Measurements from ENCODE around the gene TMEM272. TPM values are rescaled to one million over a fixed set of nuclear protein-coding genes. Genes with fewer than 3 reads are reported as not detected.

Gene TMEM272
- total RNA-seq, 2 experiments from 2014 or later = 1.00 to 1.9 TPM

- Mint-ChIP-seq H3K4me1 (peaks cover 5% of the 10 kb centered on the region), H3K27ac (no peak overlapping the region), H3K27me3 (peaks cover 20% of the 10 kb centered on the region), H3K9me3 (no peaks in the 10 kb centered on the region), H3K36me3 (no peaks in the 10 kb centered on the region), H3K4me3 (no peak overlapping the region)
- POLR2A ChIA-PET = no interaction called here
- ATAC-seq (ENCODE audit: low read depth) = no peak
- no peak for DNase-seq
These were observed 24.9 kb upstream of the TMEM272 start for GRCh38 chr13:51869916-51870315.

DNA sequence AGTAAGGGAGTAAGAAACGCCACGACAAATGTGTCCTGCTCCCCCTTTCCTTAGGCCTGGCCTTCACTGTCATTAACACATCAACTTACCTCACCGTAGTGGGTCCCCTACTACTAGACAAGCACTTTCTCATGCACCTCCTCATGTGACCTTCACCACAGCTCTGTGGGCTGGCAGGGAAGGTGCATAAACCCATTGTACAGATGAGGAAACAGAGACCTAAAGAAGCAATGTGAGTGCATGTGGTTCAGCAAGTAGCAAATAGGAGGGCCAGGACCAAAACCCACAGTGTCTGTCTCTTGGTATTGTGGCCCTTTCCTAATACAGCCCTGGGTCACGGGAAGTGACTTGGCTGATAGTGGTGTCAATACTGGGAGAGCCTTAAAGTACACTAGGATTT is 22.1 kb upstream of the TMEM272 start:
- DNase-seq (no peak), ATAC-seq (ENCODE audit: low read depth) (no peak)
- Mint-ChIP-seq H3K4me3 (no peak overlapping the region), H3K27ac (no peak overlapping the region), H3K9me3 (no peaks in the 10 kb centered on the region), H3K27me3 (peaks cover 21% of the 10 kb centered on the region), H3K4me1 (peaks cover 17% of the 10 kb centered on the region), H3K36me3 (no peaks in the 10 kb centered on the region)
- POLR2A ChIA-PET = no interaction called here

- H3K27me3 Mint-ChIP-seq = peaks cover 21% of the 10 kb centered on the region
- H3K4me3 Mint-ChIP-seq = no peak overlapping the region
- H3K27ac Mint-ChIP-seq = no peak overlapping the region
- no peaks in the 10 kb centered on the region for H3K9me3 Mint-ChIP-seq
- peaks cover 22% of the 10 kb centered on the region for H3K4me1 Mint-ChIP-seq
- DNase-seq = no peak
- no peak for ATAC-seq (ENCODE audit: low read depth)
- POLR2A ChIA-PET = no interaction called here
- no peaks in the 10 kb centered on the region for H3K36me3 Mint-ChIP-seq
These were observed 20.9 kb upstream of the TMEM272 start for GRCh38 chr13:51865838-51866237.

- POLR2A ChIA-PET = no interaction called here
- H3K27me3 Mint-ChIP-seq = peaks cover 6% of the 10 kb centered on the region
- H3K9me3 Mint-ChIP-seq = no peaks in the 10 kb centered on the region
- no peak for DNase-seq
- H3K4me1 Mint-ChIP-seq = peaks cover 18% of the 10 kb centered on the region
- H3K36me3 Mint-ChIP-seq = no peaks in the 10 kb centered on the region
- ATAC-seq (ENCODE audit: low read depth) = peak; percentile 59
- H3K27ac Mint-ChIP-seq = no peak overlapping the region
- H3K4me3 Mint-ChIP-seq = no peak overlapping the region
These were observed 18.0 kb upstream of the TMEM272 start for GRCh38 chr13:51862957-51863356.

GRCh38 chr13:51861723-51862300 is 16.8 kb upstream of the TMEM272 start, which contains the start of gene CCDC70:
Gene CCDC70 (plus strand): TSS chr13:51861969. CDS start chr13:51865412, 3,443 bp downstream.
- DNase-seq (no peak), ATAC-seq (ENCODE audit: low read depth) (peak; percentile 45)
- POLR2A ChIA-PET = no interaction called here
- Mint-ChIP-seq H3K9me3 (no peaks in the 10 kb centered on the region), H3K4me1 (peaks cover 18% of the 10 kb centered on the region), H3K4me3 (peak within 1 kb of the TSS; percentile 3), H3K27ac (peak within 1 kb of the TSS; percentile 39), H3K27me3 (peaks cover 9% of the 10 kb centered on the region), H3K36me3 (no peaks in the 10 kb centered on the region)

GRCh38 chr13:51858433-51859247 is 13.7 kb upstream of the TMEM272 start:
- POLR2A ChIA-PET = no interaction called here

GRCh38 chr13:51856998-51857397 is 12.0 kb upstream of the TMEM272 start:
- H3K36me3 Mint-ChIP-seq = peaks cover 3% of the 10 kb centered on the region
- H3K27me3 Mint-ChIP-seq = peaks cover 14% of the 10 kb centered on the region
- no peak overlapping the region for H3K27ac Mint-ChIP-seq

More at GRCh38 chr13:51858433-51859247, 13.7 kb upstream of the TMEM272 start:
- Mint-ChIP-seq H3K9me3 (no peaks in the 10 kb centered on the region), H3K4me1 (peaks cover 17% of the 10 kb centered on the region), H3K4me3 (no peak overlapping the region), H3K36me3 (peaks cover 3% of the 10 kb centered on the region), H3K27me3 (peaks cover 14% of the 10 kb centered on the region), H3K27ac (no peak overlapping the region)
- ATAC-seq (ENCODE audit: low read depth) = no peak
- DNase-seq = no peak

DNA sequence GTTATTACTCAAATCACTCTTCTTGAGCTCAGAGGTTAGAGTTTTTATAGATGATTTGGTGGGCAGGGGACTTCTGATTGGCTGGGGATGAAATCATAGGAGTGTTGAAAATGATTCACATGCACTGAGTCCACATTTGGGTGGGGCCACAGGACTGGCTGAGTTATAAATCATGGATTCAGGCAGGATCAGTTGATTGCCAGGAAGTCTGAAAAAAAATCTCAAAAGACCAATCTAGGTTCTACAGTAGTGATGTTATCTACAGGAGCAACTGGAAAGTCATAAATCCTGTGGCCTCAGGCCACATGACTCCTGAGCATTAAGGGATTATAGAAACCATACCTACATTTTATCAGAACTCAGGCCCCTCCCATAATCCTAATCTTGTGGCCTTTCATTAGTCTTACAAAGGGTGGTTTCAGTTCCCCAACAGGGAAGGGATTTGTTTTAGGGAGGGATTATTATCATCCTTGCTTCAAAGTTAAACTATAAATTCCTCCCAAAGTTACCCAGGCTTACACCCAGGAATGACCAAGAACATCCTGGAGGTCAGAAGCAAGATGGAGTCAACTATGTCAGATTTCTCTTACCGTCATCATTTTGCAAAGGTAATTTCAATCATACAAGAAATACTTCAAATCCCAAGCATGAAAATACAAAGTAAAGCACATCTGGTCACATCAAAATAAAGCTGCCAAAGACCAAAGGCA is 11.2 kb upstream of the TMEM272 start:
- peaks cover 14% of the 10 kb centered on the region for H3K27me3 Mint-ChIP-seq
- ATAC-seq (ENCODE audit: low read depth) (no peak), DNase-seq (no peak)
- H3K4me1 Mint-ChIP-seq = peaks cover 2% of the 10 kb centered on the region
- POLR2A ChIA-PET = no interaction called here
- no peaks in the 10 kb centered on the region for H3K9me3 Mint-ChIP-seq
- no peak overlapping the region for H3K27ac Mint-ChIP-seq
- H3K4me3 Mint-ChIP-seq = no peak overlapping the region
- peaks cover 3% of the 10 kb centered on the region for H3K36me3 Mint-ChIP-seq

More at GRCh38 chr13:51856998-51857397, 12.0 kb upstream of the TMEM272 start:
- no peak for DNase-seq
- ATAC-seq (ENCODE audit: low read depth) = no peak
- POLR2A ChIA-PET = no interaction called here
- H3K4me1 Mint-ChIP-seq = peaks cover 6% of the 10 kb centered on the region
- H3K9me3 Mint-ChIP-seq = no peaks in the 10 kb centered on the region
- no peak overlapping the region for H3K4me3 Mint-ChIP-seq

GRCh38 chr13:51849145-51850101 is 4.4 kb upstream of the TMEM272 start:
- peak; percentile 62 for ATAC-seq (ENCODE audit: low read depth)
- peak; percentile 55 for DNase-seq
- Mint-ChIP-seq H3K9me3 (no peaks in the 10 kb centered on the region), H3K4me1 (peaks cover 12% of the 10 kb centered on the region), H3K4me3 (no peak overlapping the region), H3K36me3 (no peaks in the 10 kb centered on the region), H3K27ac (no peak overlapping the region), H3K27me3 (peaks cover 8% of the 10 kb centered on the region)
- POLR2A ChIA-PET = no interaction called here

DNA sequence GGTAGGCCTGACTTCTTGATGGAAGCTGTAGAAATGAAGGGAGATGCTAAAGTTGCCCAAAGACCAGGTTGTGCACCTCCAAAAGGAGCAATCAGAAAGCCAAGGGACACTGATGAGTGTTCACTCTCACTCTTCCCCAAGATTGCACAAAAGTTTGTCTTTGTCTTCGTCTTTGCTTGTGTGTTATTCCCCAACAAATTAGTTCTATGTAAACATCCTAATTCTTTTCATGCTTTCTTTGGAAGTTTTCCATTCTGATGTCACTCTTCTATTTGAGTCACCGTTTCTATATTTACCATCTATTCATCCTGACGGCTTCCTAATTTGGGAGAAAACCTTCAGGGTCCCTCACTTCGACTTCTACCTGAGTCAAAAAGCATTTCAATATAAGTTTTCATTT is 3.7 kb upstream of the TMEM272 start:
- no peaks in the 10 kb centered on the region for H3K9me3 Mint-ChIP-seq
- no peak overlapping the region for H3K27ac Mint-ChIP-seq
- H3K4me3 Mint-ChIP-seq = no peak overlapping the region
- POLR2A ChIA-PET = no interaction called here
- DNase-seq (no peak), ATAC-seq (ENCODE audit: low read depth) (no peak)
- peaks cover 12% of the 10 kb centered on the region for H3K4me1 Mint-ChIP-seq
- no peaks in the 10 kb centered on the region for H3K36me3 Mint-ChIP-seq
- peaks cover 8% of the 10 kb centered on the region for H3K27me3 Mint-ChIP-seq

- no peak overlapping the region for H3K4me3 Mint-ChIP-seq
- no peak overlapping the region for H3K27ac Mint-ChIP-seq
- peaks cover 12% of the 10 kb centered on the region for H3K4me1 Mint-ChIP-seq
- ATAC-seq (ENCODE audit: low read depth) (no peak), DNase-seq (no peak)
- H3K36me3 Mint-ChIP-seq = no peaks in the 10 kb centered on the region
- H3K27me3 Mint-ChIP-seq = peaks cover 15% of the 10 kb centered on the region
- H3K9me3 Mint-ChIP-seq = no peaks in the 10 kb centered on the region
- POLR2A ChIA-PET = no interaction called here
These were observed 1.8 kb upstream of the TMEM272 start for GRCh38 chr13:51846756-51847155.

- POLR2A ChIA-PET = no interaction called here
These were observed 769 bp upstream of the TMEM272 start for GRCh38 chr13:51845574-51846318.

More at GRCh38 chr13:51845574-51846318, 769 bp upstream of the TMEM272 start:
- no peak for ATAC-seq (ENCODE audit: low read depth)
- H3K4me1 Mint-ChIP-seq = peaks cover 12% of the 10 kb centered on the region
- H3K4me3 Mint-ChIP-seq = peak overlapping the region; percentile 77
- peaks cover 11% of the 10 kb centered on the region for H3K27me3 Mint-ChIP-seq
- no peaks in the 10 kb centered on the region for H3K36me3 Mint-ChIP-seq
- H3K9me3 Mint-ChIP-seq = no peaks in the 10 kb centered on the region
- no peak overlapping the region for H3K27ac Mint-ChIP-seq
- DNase-seq = no peak
